ENCODE results near the gene PDF. TPM values are rescaled to one million over a fixed set of nuclear protein-coding genes. Genes with fewer than 3 reads are reported as not detected.
"Not testable (repeated sequence)": the region's sequence is repeated elsewhere in the genome, so short reads cannot be mapped to it uniquely, and the experiment has no call there.

PDF gene
- total RNA-seq, 1 donor from 2014 or later = 44.9 TPM

- intact Hi-C loops (cut with DNase I) = no loop called here
- Histone ChIP-seq H3K9me3 (no peaks in the 10 kb centered on the region), H3K27ac (no peak overlapping the region), H3K36me3 (peaks cover 3 to 59% of the 10 kb centered on the region in 2 donors), H3K4me3 (no peak overlapping the region), H3K4me1 (no peaks in the 10 kb centered on the region), H3K27me3 (no peaks in the 10 kb centered on the region)
- DNase-seq (ENCODE audit: extremely low spot score in 2 of 2) = no peak
- no peak for TF ChIP-seq CTCF (IDR thresholded peaks at IDR 0.05)
- no peak for TF ChIP-seq POLR2A (IDR thresholded peaks at IDR 0.05)
- TF ChIP-seq POLR2AphosphoS5 (IDR thresholded peaks at IDR 0.05; ENCODE audit: insufficient read depth in 1 of 2, low read depth in 1 of 2) = no peak
These were observed 35.5 kb upstream of the PDF start for GRCh38 chr16:69365901-69366300.

GRCh38 chr16:69364088-69364487 lies 33.7 kb upstream of the PDF start:
- DNase-seq (ENCODE audit: extremely low spot score in 2 of 2) = no peak
- TF ChIP-seq POLR2A (IDR thresholded peaks at IDR 0.05) (no peak), POLR2AphosphoS5 (IDR thresholded peaks at IDR 0.05; ENCODE audit: insufficient read depth in 1 of 2, low read depth in 1 of 2) (no peak), CTCF (IDR thresholded peaks at IDR 0.05) (no peak)
- Histone ChIP-seq H3K4me1 (no peaks in the 10 kb centered on the region), H3K36me3 (peaks cover 3 to 45% of the 10 kb centered on the region in 2 donors), H3K4me3 (no peak overlapping the region), H3K27me3 (no peaks in the 10 kb centered on the region), H3K9me3 (no peaks in the 10 kb centered on the region), H3K27ac (no peak overlapping the region)
- intact Hi-C loops (cut with DNase I) = no loop called here

GRCh38 chr16:69363281-69363717 lies 32.9 kb upstream of the PDF start:
- Histone ChIP-seq H3K27me3 (no peaks in the 10 kb centered on the region), H3K4me1 (no peaks in the 10 kb centered on the region), H3K36me3 (peaks cover 3 to 37% of the 10 kb centered on the region in 2 donors), H3K9me3 (no peaks in the 10 kb centered on the region), H3K4me3 (no peak overlapping the region), H3K27ac (no peak overlapping the region)
- TF ChIP-seq POLR2AphosphoS5 (IDR thresholded peaks at IDR 0.05; ENCODE audit: insufficient read depth in 1 of 2, low read depth in 1 of 2) (no peak), CTCF (IDR thresholded peaks at IDR 0.05) (no peak)
- intact Hi-C loops (cut with DNase I) = no loop called here
- no peak for DNase-seq (ENCODE audit: extremely low spot score in 2 of 2)

GRCh38 chr16:69360070-69360469 lies 29.7 kb upstream of the PDF start:
- H3K4me3 ChIP-seq; DNase-seq (ENCODE audit: extremely low spot score in 2 of 2); H3K9me3 ChIP-seq; H3K4me1 ChIP-seq; intact Hi-C loops (cut with DNase I); H3K27ac ChIP-seq; H3K27me3 ChIP-seq: not testable (repeated sequence)
- H3K36me3 ChIP-seq = peaks cover 0 to 29% of the 10 kb centered on the region in 2 donors

- no peak within 1 kb of the TSS for H3K27ac ChIP-seq
- H3K36me3 ChIP-seq = peaks cover 0 to 21% of the 10 kb centered on the region in 2 donors
- H3K4me3 ChIP-seq = no peak within 1 kb of the TSS
- H3K4me1 ChIP-seq = no peaks in the 10 kb centered on the region
- no peaks in the 10 kb centered on the region for H3K9me3 ChIP-seq
- intact Hi-C loops (cut with DNase I) = no loop called here
- H3K27me3 ChIP-seq = no peaks in the 10 kb centered on the region
- DNase-seq (ENCODE audit: extremely low spot score in 2 of 2) = no peak
- no peak for TF ChIP-seq POLR2A (IDR thresholded peaks at IDR 0.05)
- no peak for TF ChIP-seq POLR2AphosphoS5 (IDR thresholded peaks at IDR 0.05; ENCODE audit: insufficient read depth in 1 of 2, low read depth in 1 of 2)
- no peak for TF ChIP-seq CTCF (IDR thresholded peaks at IDR 0.05)
These were observed 21.1 kb upstream of the PDF start, which contains the start of gene TMED6 for GRCh38 chr16:69351309-69352027. TMED6 (minus strand) TSS chr16:69351786; CDS start chr16:69351753, 33 bp downstream.
